ENCODE results near the gene TNFSF13.

Gene TNFSF13

GRCh38 chr17:7513850-7514419, 44.6 kb upstream of the TNFSF13 start:
- no peaks in the 10 kb centered on the region for H3K27me3 ChIP-seq (ENCODE audit: insufficient read depth, low read length, poor library complexity)
- peaks cover 57% of the 10 kb centered on the region for H3K36me3 ChIP-seq (ENCODE audit: insufficient read depth, low read length)
- no peaks in the 10 kb centered on the region for H3K79me2 ChIP-seq (ENCODE audit: insufficient read depth, low read length)
- no peak overlapping the region for H3K4me3 ChIP-seq (ENCODE audit: low read depth in 1 of 2, low read length in 2 of 2)
- H3K4me1 ChIP-seq (ENCODE audit: insufficient read depth, low read length), result no peaks in the 10 kb centered on the region
- no peak overlapping the region for H3K4me2 ChIP-seq (ENCODE audit: insufficient read depth, low read length)
- DNase-seq (no peak), ATAC-seq (ENCODE audit: insufficient read depth, low read depth) (no peak; the same call in 2 of the 3 replicates)
- H3K27ac ChIP-seq (ENCODE audit: low read length), result no peak overlapping the region
- no peaks in the 10 kb centered on the region for H3K9me3 ChIP-seq (ENCODE audit: insufficient read depth, low read length, severe bottlenecking)
- TF ChIP-seq CTCF (IDR thresholded peaks at IDR 0.05; ENCODE audit: borderline replicate concordance, extremely low read depth, low read length, poor library complexity, severe bottlenecking) (no peak), EZH2 (IDR thresholded peaks at IDR 0.05; ENCODE audit: borderline replicate concordance, low read depth, low read length, severe bottlenecking) (no peak)
- H3K9ac ChIP-seq (ENCODE audit: low read depth, low read length), result no peak overlapping the region
- peaks cover 11% of the 10 kb centered on the region; the same call in 1 of the 2 replicates for H4K20me1 ChIP-seq (ENCODE audit: insufficient read depth, low read length)
- H2AFZ ChIP-seq (ENCODE audit: low read depth, low read length), result no peak overlapping the region

GRCh38 chr17:7515911-7516610, 42.5 kb upstream of the TNFSF13 start:
- Histone ChIP-seq H3K27me3 (ENCODE audit: insufficient read depth, low read length, poor library complexity) (no peaks in the 10 kb centered on the region), H3K79me2 (ENCODE audit: insufficient read depth, low read length) (no peaks in the 10 kb centered on the region), H3K9ac (ENCODE audit: low read depth, low read length) (no peak overlapping the region), H3K27ac (ENCODE audit: low read length) (no peak overlapping the region), H3K9me3 (ENCODE audit: insufficient read depth, low read length, severe bottlenecking) (no peaks in the 10 kb centered on the region), H3K36me3 (ENCODE audit: insufficient read depth, low read length) (peaks cover 37% of the 10 kb centered on the region), H3K4me1 (ENCODE audit: insufficient read depth, low read length) (no peaks in the 10 kb centered on the region), H3K4me3 (ENCODE audit: low read depth in 1 of 2, low read length in 2 of 2) (no peak overlapping the region), H4K20me1 (ENCODE audit: insufficient read depth, low read length) (peaks cover 11% of the 10 kb centered on the region; the same call in 1 of the 2 replicates), H3K4me2 (ENCODE audit: insufficient read depth, low read length) (no peak overlapping the region), H2AFZ (ENCODE audit: low read depth, low read length) (no peak overlapping the region)
- ATAC-seq (ENCODE audit: insufficient read depth, low read depth) (no peak), DNase-seq (no peak)
- TF ChIP-seq CTCF (IDR thresholded peaks at IDR 0.05; ENCODE audit: borderline replicate concordance, extremely low read depth, low read length, poor library complexity, severe bottlenecking), result no peak
- TF ChIP-seq EZH2 (IDR thresholded peaks at IDR 0.05; ENCODE audit: borderline replicate concordance, low read depth, low read length, severe bottlenecking), result no peak

GRCh38 chr17:7523033-7523432, 35.5 kb upstream of the TNFSF13 start:
- H3K4me2 ChIP-seq (ENCODE audit: insufficient read depth, low read length), result no peak overlapping the region
- no peak overlapping the region for H2AFZ ChIP-seq (ENCODE audit: low read depth, low read length)
- no peak overlapping the region for H3K9ac ChIP-seq (ENCODE audit: low read depth, low read length)
- H3K9me3 ChIP-seq (ENCODE audit: insufficient read depth, low read length, severe bottlenecking), result peaks cover 6% of the 10 kb centered on the region
- no peaks in the 10 kb centered on the region for H3K36me3 ChIP-seq (ENCODE audit: insufficient read depth, low read length)
- TF ChIP-seq EZH2 (IDR thresholded peaks at IDR 0.05; ENCODE audit: borderline replicate concordance, low read depth, low read length, severe bottlenecking) (no peak), CTCF (IDR thresholded peaks at IDR 0.05; ENCODE audit: borderline replicate concordance, extremely low read depth, low read length, poor library complexity, severe bottlenecking) (peak; percentile 66)
- peak; percentile 19 for DNase-seq
- H4K20me1 ChIP-seq (ENCODE audit: insufficient read depth, low read length), result no peaks in the 10 kb centered on the region
- H3K27me3 ChIP-seq (ENCODE audit: insufficient read depth, low read length, poor library complexity), result no peaks in the 10 kb centered on the region
- no peaks in the 10 kb centered on the region for H3K79me2 ChIP-seq (ENCODE audit: insufficient read depth, low read length)
- no peak overlapping the region for H3K27ac ChIP-seq (ENCODE audit: low read length)
- H3K4me3 ChIP-seq (ENCODE audit: low read depth in 1 of 2, low read length in 2 of 2), result no peak overlapping the region
- H3K4me1 ChIP-seq (ENCODE audit: insufficient read depth, low read length), result no peaks in the 10 kb centered on the region
- ATAC-seq (ENCODE audit: insufficient read depth, low read depth), result peak; percentile 45; the same call in 2 of the 3 replicates
